ENCODE results near the gene SULF2.

SULF2 gene

DNA sequence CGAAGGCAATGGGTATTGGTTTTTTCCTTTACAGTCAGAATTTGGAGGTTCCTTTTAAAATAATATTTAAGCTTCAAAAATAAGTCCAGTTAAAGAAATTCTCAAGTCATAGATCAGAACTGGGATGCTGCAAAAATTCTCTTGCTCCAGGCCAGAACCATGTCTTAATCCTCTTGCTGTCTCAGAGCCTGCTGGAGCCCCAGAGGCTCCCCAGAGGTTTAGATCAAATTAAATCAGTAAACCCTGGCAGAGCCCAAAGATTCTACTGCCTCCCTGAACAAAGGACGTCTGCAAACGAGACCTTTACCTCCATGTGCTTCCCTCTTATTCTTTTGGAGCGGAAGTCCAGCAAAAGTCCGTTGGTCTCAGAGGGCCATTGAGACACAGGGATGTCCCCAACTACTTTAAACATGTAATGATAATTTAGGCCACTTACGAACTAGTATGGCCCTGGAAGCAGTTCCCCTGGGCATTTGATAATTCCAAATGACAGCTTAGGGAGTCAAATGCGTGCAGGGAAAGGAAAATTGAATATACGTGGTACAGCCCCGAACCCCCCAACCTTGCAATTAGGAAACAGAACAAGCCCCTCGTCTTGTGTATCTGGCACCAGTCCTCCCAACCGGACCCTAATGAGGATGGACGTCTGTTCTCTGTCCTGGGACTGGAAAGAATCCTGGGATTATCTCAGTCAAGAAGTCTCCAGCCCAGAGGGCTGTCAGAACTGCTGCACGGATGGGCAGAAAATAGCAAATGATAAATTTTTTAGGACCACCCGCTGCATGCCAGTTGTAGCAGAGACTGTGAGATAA, 31.5 kb downstream of the SULF2 start:
- TF ChIP-seq, protein P1, sequence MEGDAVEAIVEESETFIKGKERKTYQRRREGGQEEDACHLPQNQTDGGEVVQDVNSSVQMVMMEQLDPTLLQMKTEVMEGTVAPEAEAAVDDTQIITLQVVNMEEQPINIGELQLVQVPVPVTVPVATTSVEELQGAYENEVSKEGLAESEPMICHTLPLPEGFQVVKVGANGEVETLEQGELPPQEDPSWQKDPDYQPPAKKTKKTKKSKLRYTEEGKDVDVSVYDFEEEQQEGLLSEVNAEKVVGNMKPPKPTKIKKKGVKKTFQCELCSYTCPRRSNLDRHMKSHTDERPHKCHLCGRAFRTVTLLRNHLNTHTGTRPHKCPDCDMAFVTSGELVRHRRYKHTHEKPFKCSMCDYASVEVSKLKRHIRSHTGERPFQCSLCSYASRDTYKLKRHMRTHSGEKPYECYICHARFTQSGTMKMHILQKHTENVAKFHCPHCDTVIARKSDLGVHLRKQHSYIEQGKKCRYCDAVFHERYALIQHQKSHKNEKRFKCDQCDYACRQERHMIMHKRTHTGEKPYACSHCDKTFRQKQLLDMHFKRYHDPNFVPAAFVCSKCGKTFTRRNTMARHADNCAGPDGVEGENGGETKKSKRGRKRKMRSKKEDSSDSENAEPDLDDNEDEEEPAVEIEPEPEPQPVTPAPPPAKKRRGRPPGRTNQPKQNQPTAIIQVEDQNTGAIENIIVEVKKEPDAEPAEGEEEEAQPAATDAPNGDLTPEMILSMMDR (IDR thresholded peaks at IDR 0.05; ENCODE audit: low read depth, low read length, missing control alignments): no peak
- DNase-seq (ENCODE audit: extremely low read depth, low read depth): no peak
- no peak overlapping the region for H3K4me3 ChIP-seq (replicated peaks; ENCODE audit: low read depth, low read length)

DNA sequence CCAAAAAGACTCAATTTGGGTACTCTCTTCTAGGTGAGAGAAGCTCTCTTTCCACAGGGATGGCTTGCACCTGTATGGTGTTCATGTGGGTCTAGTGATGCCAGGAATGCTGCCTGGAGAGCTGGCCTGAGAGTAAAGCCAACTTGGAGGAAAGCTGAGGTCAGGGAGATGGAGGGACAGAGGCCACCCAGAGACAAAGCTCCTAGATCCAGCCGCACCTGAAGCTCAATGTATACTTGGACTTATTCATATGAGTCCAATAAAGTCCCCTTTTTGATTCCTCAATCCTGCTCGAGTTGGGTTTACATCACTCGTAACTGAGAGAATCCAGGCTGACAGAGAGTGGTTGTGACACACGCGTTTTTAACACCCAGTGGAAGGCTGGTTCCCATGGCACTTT, 33.8 kb downstream of the SULF2 start:
- no peak for DNase-seq (ENCODE audit: extremely low read depth, low read depth)
- no peak overlapping the region for H3K4me3 ChIP-seq (replicated peaks; ENCODE audit: low read depth, low read length)
- TF ChIP-seq, protein P1 (IDR thresholded peaks at IDR 0.05; ENCODE audit: low read depth, low read length, missing control alignments): no peak

DNA sequence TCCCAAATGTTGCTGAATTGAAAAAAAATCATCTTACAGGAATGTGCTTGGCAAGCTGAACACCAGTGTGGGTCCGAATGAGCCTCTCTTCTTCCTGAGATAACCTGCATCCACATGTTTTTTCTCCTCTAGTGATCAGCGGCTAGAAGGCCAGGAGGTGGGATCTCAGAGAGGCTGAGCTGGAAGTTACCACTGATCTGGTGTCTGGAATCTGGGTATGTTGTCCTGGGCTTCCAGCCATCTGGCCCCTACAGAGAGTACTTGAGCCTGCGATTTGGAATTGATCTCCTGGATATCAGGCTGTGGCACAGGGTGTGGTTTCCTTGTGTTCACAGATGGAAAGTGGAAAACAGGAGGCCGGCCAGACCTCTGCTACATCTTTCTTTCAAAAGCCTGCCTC, 35.9 kb downstream of the SULF2 start:
- DNase-seq (ENCODE audit: extremely low read depth, low read depth): no peak
- TF ChIP-seq, protein P1 (IDR thresholded peaks at IDR 0.05; ENCODE audit: low read depth, low read length, missing control alignments): no peak
- H3K4me3 ChIP-seq (replicated peaks; ENCODE audit: low read depth, low read length): no peak overlapping the region

DNA sequence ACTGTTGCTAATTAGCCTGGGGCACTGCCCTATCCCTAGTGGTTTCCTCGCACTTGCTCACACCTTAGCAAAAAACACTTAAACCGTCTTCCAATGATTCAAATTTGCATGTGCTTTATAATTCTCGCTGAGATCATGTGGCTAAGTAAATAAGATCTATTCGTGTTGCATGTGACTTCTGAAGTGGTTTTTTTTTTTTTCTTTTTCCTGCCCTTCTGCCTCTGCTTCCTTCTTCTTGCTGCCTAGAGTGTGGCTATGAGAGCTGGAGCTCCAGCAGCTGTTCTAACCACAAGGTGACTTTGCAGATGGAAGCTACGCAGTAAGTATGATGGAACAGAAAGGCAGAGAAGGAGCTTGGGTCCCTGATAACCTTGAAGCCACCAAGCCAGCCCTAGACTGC, 36.5 kb downstream of the SULF2 start:
- H3K4me3 ChIP-seq (replicated peaks; ENCODE audit: low read depth, low read length): no peak overlapping the region
- TF ChIP-seq, protein P1 (IDR thresholded peaks at IDR 0.05; ENCODE audit: low read depth, low read length, missing control alignments): no peak
- no peak for DNase-seq (ENCODE audit: extremely low read depth, low read depth)

DNA sequence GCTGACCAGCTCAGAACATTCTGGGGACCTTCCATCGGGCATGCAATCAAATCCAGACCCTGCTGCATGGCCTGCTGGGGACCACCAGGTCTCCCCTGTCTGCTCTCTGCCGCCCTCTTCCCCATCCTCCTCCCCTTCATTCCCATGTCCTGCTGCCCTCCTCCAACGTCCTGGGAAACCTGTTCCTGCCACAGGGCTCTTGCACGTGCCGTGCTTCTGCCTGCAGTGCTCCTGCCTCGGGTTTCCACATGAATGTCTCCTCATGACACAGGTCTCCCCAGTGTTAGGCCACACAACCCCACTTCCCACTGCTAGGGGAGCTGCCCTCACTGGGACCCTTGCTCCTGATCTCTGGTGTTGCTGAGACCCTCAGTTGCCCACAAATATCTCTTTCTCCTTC, 37.2 kb downstream of the SULF2 start:
- TF ChIP-seq, protein P1 (IDR thresholded peaks at IDR 0.05; ENCODE audit: low read depth, low read length, missing control alignments): no peak
- H3K4me3 ChIP-seq (replicated peaks; ENCODE audit: low read depth, low read length): no peak overlapping the region
- DNase-seq (ENCODE audit: extremely low read depth, low read depth): no peak

DNA sequence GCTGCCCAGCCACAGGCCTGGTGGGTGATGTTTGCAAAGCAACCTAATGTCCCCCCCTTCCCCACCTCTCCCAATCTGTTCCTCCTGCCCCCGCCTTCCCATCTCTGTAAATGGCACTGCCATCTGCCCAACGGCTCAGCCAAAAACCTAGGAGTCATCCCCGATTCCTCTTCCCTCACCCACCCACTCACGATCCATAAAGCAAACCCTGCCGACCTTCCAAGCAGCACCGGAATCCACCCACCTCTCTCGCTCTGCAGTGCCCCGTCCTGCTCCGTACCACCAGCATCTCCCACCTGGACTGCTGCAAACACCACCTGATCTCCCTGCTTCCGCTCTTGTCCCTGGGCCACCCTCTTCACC, 37.6 kb downstream of the SULF2 start:
- no peak for DNase-seq (ENCODE audit: extremely low read depth, low read depth)
- no peak overlapping the region for H3K4me3 ChIP-seq (replicated peaks; ENCODE audit: low read depth, low read length)

More for the DNA sequence above, 37.6 kb downstream of the SULF2 start:
- TF ChIP-seq, protein P1 (IDR thresholded peaks at IDR 0.05; ENCODE audit: low read depth, low read length, missing control alignments): no peak
